Measurements from ENCODE around the gene MIER2. TPM values are rescaled to one million over a fixed set of nuclear protein-coding genes. Genes with fewer than 3 reads are reported as not detected.

MIER2 gene
- polyA plus RNA-seq, 2 of the 4 experiments (the other 2 are of a cell fraction), result 8.8 to 11.5 TPM

GRCh38 chr19:313988-314815, 30.4 kb downstream of the MIER2 start:
- no peaks in the 10 kb centered on the region for H3K9me3 ChIP-seq
- no peak overlapping the region for H3K4me3 ChIP-seq
- FAIRE-seq, result no peak
- POLR2A ChIA-PET, result no interaction called here
- CTCF ChIA-PET, result interaction anchor here (0.6 to 1.1 kb wide), 4 partner anchors 18 to 51 kb away, joined by 3 to 6 read pairs (median 4); no protein-coding TSS in a partner anchor
- TF ChIP-seq ATOH8 (CRISPR knock-in tag; IDR thresholded peaks at IDR 0.05; ENCODE audit: low read depth) (no peak), EHF (CRISPR knock-in tag; IDR thresholded peaks at IDR 0.05) (no peak)
- no peaks in the 10 kb centered on the region for H3K4me1 ChIP-seq
- ATAC-seq, result no peak
- DNase-seq (ENCODE audit: low read depth in 1 of 2, low spot score in 1 of 2), result no peak
- H3K27ac ChIP-seq, result no peak overlapping the region
- WGBS (ENCODE audit: missing lambda C conversion rate), result 92% methylated on average over 16 of the region's 22 CpGs
- no peak overlapping the region for H3K4me2 ChIP-seq

DNA sequence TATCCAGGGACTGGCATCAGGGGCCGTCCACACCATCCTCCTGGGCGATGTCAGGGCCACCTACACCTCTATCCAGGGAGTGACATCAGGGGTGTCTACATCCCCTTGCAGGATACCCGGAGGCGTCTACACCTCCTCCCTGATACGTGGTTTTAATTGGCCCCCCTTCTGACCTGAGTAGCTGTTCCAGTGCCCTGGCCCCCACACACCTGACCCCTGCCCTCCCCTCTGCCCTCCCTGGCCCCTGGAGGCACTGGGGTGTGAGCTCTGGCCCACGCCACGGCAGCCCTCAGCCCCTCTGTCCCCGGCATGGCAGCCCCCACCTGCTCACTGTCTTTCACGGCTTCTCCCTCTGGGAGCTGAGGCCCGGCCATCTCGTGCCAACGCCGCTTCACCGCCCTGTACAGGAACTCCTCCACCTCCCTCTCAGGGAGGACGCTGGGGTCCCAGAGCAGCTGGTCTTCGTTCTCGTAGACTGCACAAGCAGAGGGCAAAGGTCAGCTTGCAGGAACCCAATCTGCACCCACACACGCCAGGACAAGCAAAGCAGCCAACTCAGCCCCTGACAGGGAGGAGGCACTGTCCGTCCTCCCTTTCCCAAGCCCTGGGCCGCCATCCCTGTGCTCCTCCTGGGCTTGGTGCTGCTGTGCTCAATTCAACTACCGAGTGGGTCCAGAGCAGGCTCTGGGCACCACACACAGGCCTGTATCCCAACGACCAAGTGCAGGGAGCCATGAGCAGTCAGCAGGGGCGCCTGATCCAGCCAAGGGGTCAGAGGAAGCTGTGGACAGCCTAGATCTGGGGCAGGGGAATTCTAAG, 31.2 kb downstream of the MIER2 start:
- POLR2A ChIA-PET, result no interaction called here
- 93% methylated on average over 22 of the region's 23 CpGs for WGBS (ENCODE audit: missing lambda C conversion rate)
- ATAC-seq, result no peak
- no peak for DNase-seq (ENCODE audit: low read depth in 1 of 2, low spot score in 1 of 2)
- CTCF ChIA-PET, result interaction anchor here (0.6 to 1.1 kb wide), 4 partner anchors 18 to 51 kb away, joined by 3 to 6 read pairs (median 4); no protein-coding TSS in a partner anchor
- Histone ChIP-seq H3K4me2 (no peak overlapping the region), H3K9me3 (no peaks in the 10 kb centered on the region), H3K4me3 (no peak overlapping the region), H3K27ac (no peak overlapping the region), H3K4me1 (no peaks in the 10 kb centered on the region)
- no peak for FAIRE-seq
- TF ChIP-seq HOXB5 (CRISPR knock-in tag; IDR thresholded peaks at IDR 0.05), result no peak
- TF ChIP-seq JUNB (IDR thresholded peaks at IDR 0.05), result no peak
- no peak for TF ChIP-seq EP300 (IDR thresholded peaks at IDR 0.05)

DNA sequence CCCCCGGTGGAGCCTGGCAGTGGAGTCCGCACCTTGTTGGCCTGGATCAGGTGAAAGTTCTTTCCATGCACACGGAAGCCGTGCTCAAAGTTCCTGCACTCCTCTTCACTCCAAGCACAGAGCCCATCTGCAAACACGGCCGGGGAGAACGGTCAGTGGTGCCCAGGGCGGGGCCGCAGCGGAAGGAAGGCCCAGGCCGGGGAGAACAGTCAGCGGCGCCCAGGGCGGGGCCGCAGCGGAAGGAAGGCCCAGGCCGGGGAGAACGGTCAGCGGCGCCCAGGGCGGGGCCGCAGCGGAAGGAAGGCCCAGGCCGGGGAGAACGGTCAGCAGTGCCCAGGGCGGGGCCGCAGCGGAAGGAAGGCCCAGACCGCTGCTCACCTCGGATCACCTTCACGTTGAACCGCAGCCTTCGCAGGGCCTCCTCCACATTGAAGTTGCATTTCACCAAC, 32.8 kb downstream of the MIER2 start:
- no peaks in the 10 kb centered on the region for H3K9me3 ChIP-seq
- ChIA-PET POLR2A (no interaction called here), CTCF (no interaction called here)
- DNase-seq (ENCODE audit: low read depth in 1 of 2, low spot score in 1 of 2), result no peak
- ATAC-seq, result no peak
- H3K4me1 ChIP-seq, result no peaks in the 10 kb centered on the region
- H3K4me3 ChIP-seq, result no peak overlapping the region
- no peak for TF ChIP-seq BHLHE40 (IDR thresholded peaks at IDR 0.05; ENCODE audit: low read depth, low read length)
- TF ChIP-seq MYC (IDR thresholded peaks at IDR 0.05; ENCODE audit: borderline replicate concordance, low read length), result no peak
- TF ChIP-seq EP300 (IDR thresholded peaks at IDR 0.05), result no peak
- no peak for TF ChIP-seq RAD21 (conservative IDR thresholded peaks at IDR 0.05 in 1 of 2, IDR thresholded peaks at IDR 0.05 in 1 of 2)
- no peak for TF ChIP-seq PBX3 (IDR thresholded peaks at IDR 0.05)
- TF ChIP-seq FOXS1 (CRISPR knock-in tag; IDR thresholded peaks at IDR 0.05), result no peak
- no peak for TF ChIP-seq HOXB5 (CRISPR knock-in tag; IDR thresholded peaks at IDR 0.05)
- TF ChIP-seq ZC3H11A (IDR thresholded peaks at IDR 0.05), result no peak
- no peak for TF ChIP-seq FOSL2 (IDR thresholded peaks at IDR 0.05)
- no peak for TF ChIP-seq FOSL2 (CRISPR knock-in tag; IDR thresholded peaks at IDR 0.05)
- no peak for TF ChIP-seq HOXB13 (CRISPR knock-in tag; IDR thresholded peaks at IDR 0.05; ENCODE audit: low read depth)
- TF ChIP-seq, protein P1, sequence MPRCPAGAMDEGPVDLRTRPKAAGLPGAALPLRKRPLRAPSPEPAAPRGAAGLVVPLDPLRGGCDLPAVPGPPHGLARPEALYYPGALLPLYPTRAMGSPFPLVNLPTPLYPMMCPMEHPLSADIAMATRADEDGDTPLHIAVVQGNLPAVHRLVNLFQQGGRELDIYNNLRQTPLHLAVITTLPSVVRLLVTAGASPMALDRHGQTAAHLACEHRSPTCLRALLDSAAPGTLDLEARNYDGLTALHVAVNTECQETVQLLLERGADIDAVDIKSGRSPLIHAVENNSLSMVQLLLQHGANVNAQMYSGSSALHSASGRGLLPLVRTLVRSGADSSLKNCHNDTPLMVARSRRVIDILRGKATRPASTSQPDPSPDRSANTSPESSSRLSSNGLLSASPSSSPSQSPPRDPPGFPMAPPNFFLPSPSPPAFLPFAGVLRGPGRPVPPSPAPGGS (IDR thresholded peaks at IDR 0.05), result no peak
- no peak for TF ChIP-seq HES2 (IDR thresholded peaks at IDR 0.05)
- no peak for TF ChIP-seq ESRRA (IDR thresholded peaks at IDR 0.05; ENCODE audit: borderline replicate concordance, low read length)
- TF ChIP-seq NR3C1 (IDR thresholded peaks at IDR 0.05), result no peak
- TF ChIP-seq EHF (CRISPR knock-in tag; IDR thresholded peaks at IDR 0.05), result no peak
- no peak for TF ChIP-seq CBX8 (IDR thresholded peaks at IDR 0.05)
- TF ChIP-seq TFCP2L1 (CRISPR knock-in tag; IDR thresholded peaks at IDR 0.05), result no peak
- no peak for TF ChIP-seq POLR2A (IDR thresholded peaks at IDR 0.05; ENCODE audit: low read length)
- H3K4me2 ChIP-seq, result no peak overlapping the region
- no peak overlapping the region for H3K27ac ChIP-seq
- WGBS (ENCODE audit: missing lambda C conversion rate), result 96% methylated on average over 14 of the region's 33 CpGs
- FAIRE-seq, result no peak

Data from A549 (cell line).